HG02588 (cell line): ENCODE measurements around the gene FZD1.
"Not testable (repeated sequence)": the region's sequence is repeated elsewhere in the genome, so short reads cannot be mapped to it uniquely, and the experiment has no call there.

Source experiments
- ATAC-seq: cut with Tn5 transposase; IDR thresholded peaks from one replicate; pipeline ENCODE4 v1.9.1; 2021; ENCODE audit warnings: mild to moderate bottlenecking, moderate library complexity; ENCODE audit not compliant: unreplicated experiment

FZD1 gene

GRCh38 chr7:91294639-91295220 lies 30.5 kb downstream of the FZD1 start:
- no peak for ATAC-seq

GRCh38 chr7:91295576-91295975 lies 31.3 kb downstream of the FZD1 start:
- no peak for ATAC-seq

- no peak for ATAC-seq
Measured at GRCh38 chr7:91297939-91298338, 33.7 kb downstream of the FZD1 start.

- no peak for ATAC-seq
Measured at GRCh38 chr7:91299952-91300775, 35.9 kb downstream of the FZD1 start.

DNA sequence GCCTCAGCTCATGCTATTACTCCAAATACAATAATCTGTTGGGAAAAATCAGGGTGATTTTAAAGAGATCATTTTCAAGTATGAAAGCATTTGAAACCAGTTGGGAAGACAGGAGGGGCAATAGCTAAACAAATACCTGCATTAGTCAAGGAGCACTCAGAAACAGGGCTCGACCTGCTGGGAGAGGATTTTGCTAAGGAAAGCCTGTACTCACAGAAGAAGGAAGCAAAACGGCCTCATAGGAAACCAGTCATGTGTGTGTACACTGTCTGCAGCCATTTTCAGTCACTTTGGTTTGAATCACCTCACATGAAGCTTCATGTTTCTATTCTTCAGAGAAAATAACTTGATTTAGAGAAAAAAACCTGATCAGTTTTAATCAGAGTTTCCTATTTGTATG lies 38.6 kb downstream of the FZD1 start:
- no peak for ATAC-seq

DNA sequence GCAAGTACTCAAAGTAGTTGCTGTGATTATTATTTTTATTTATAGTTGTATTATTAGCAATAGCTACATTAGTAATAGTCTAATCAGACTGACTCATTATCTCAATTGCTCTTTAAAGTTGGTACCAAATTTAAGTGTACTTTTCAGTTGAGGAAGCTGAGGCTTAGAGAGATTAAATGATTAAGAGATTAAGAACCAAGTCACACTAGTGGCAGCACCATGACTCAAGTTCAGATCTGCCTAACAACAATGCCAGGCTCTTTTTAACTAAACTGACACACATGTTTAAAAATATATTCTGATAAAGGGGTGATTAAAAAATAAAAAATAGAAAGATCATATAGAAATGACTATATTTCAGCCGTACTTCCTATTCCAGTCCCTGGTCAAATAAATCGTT lies 42.0 kb downstream of the FZD1 start:
- ATAC-seq, result no peak

GRCh38 chr7:91307467-91307866 lies 43.2 kb downstream of the FZD1 start:
- ATAC-seq, result no peak

- not testable (repeated sequence) for ATAC-seq
Measured at GRCh38 chr7:91308191-91308590, 44.0 kb downstream of the FZD1 start.

DNA sequence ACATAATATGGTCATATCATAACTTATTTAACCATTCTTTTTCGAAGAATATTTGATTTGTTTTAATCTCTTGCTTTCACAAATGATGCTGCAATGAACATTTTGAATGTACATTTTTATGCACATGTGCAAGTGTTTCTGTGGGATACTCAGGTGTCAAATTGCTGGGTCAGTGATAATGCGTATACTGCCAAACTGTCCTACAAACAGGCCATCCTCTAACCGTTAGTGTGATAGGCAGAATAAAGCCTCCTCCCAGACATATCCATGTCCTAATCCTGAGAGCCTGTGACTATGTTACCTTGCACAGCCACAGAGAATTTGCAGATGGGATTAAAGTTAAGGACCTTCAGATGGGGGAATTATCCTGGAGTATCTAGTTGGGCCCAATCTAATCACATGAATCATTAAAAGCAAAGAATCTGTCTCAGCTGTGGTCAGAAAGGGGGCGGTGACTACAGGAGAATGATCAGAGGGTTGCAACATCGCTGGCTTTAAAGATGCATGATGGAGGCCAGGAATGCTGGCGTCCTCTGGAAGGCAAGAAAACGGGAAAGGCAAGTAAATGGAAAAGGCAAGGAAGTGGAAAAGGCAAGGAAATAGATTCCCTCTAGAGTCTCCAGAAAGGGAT lies 46.7 kb downstream of the FZD1 start:
- no peak for ATAC-seq

GRCh38 chr7:91311839-91312238 lies 47.6 kb downstream of the FZD1 start:
- ATAC-seq, result no peak

- no peak for ATAC-seq
Measured at GRCh38 chr7:91313113-91313512, 48.9 kb downstream of the FZD1 start.

- no peak for ATAC-seq
Measured at GRCh38 chr7:91314591-91315323, 50.5 kb downstream of the FZD1 start.

DNA sequence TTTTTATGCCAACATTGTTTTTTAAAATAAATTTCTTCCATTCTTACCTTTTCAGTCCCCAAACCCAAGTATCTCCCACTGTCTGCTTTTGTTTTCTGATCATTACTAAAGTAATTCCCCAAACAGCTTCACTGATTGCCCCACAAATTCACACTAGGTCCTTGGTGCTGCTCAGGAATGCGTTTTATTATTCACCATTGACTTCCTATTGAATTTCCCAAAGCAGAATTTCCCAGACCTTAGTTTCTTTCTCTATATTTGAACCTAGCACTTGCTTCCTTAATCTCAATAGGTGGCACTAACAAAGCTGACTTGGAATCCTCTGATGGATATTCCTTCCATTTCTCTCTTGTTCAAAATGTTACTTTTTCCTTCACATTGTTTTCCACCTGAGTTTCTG lies 52.2 kb downstream of the FZD1 start:
- ATAC-seq, result no peak

- no peak for ATAC-seq
Measured at GRCh38 chr7:91319351-91319750, 55.1 kb downstream of the FZD1 start.

DNA sequence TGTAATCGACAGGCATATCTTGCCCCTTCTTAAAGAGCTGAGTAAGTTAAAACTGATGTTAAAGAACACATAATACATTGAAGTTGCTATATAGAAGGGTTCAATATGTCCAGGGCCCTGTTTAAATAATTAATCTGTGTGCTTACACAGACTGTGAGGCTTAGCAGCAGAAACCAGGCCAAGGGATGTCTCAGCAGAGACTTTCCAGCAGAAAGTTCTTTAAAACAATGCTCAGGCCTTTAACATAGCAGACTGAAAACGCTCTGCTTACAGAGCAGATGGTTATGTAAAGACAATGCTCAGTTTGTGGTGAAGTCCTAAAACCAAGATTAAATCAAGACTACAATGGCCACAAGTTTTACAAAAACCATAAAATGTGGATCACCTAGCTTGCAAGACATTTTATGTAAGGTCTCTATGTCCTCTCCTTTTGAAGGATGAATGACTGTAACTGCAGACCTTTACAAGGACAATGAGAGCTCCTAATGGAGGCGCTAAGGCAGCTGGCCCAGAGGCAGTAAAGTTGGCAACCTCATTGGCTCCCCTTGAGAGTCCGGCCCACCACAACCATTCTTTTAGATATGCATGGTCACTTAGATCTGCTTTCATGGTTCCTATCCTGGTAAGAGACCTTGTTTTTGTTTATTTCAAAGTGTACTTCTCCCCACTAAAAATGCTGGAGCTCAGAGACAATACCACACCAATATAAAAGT lies 56.3 kb downstream of the FZD1 start:
- ATAC-seq, result no peak
